Measurements from ENCODE around the gene KIAA1755.

KIAA1755 gene

DNA sequence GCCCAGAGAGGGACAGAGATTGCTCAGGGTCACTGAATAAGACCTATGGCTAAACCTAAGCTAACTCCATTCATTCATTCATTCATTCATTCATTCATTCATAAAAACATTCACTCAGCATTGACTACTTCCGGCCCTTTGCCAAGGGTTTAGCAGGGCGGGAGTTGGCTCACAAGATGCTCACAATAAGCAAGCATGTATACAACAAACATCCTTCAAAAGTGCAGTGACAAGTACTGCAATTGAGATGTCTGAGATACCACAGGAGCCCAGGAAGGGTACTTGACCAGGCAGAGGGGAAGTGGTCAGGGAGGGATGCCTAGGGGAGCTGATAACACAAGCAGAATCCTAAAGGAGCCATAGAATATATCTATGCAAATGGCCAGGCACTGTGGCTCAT lies 18.2 kb upstream of the KIAA1755 start:
- no peak for DNase-seq
- no peak for TF ChIP-seq GATA1 (IDR thresholded peaks at IDR 0.05; ENCODE audit: low read depth, low read length)
- no peak for TF ChIP-seq POLR2A (IDR thresholded peaks at IDR 0.05; ENCODE audit: low read length)

DNA sequence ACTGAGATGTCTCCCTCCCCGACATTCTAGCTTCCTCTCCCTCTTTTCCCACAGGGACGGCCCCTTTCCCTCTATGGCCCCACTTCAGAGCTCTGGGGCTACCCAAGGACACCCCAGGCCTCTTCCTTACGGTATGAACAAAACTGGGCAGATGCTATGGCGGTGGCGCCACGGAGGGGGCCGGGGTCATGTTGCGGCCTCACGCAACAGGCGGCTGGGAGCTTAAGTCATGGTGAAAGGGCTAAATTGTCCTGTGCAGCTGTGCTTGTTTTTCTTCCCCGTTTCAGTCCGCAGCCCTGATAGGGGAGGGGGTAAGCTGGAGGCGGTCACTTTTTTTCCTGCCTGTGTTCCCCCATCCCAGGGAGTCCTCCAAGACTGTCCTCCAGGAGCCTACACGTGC lies 17.6 kb upstream of the KIAA1755 start:
- no peak for TF ChIP-seq GATA1 (IDR thresholded peaks at IDR 0.05; ENCODE audit: low read depth, low read length)
- no peak for TF ChIP-seq POLR2A (IDR thresholded peaks at IDR 0.05; ENCODE audit: low read length)
- DNase-seq = no peak

DNA sequence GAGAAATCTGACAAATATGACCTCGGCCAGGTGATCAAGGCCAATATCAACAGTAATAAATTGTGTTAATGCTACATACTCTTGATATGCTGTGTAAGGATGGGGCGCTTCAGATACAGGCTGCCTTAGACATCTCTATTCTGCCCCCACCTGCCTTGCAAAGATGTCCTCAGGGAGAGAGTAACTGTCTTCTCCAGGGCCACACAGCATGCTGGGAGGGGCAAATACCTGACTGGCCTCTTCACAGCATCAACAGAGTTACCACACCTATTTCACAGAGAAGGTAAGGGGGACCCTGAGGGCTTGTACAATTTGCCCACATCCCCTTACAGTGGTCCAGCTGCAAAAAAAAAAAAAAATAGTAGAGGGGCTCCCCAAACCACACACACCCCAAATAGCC lies 17.2 kb upstream of the KIAA1755 start:
- DNase-seq = no peak
- TF ChIP-seq GATA1 (IDR thresholded peaks at IDR 0.05; ENCODE audit: low read depth, low read length) (no peak), POLR2A (IDR thresholded peaks at IDR 0.05; ENCODE audit: low read length) (no peak)

DNA sequence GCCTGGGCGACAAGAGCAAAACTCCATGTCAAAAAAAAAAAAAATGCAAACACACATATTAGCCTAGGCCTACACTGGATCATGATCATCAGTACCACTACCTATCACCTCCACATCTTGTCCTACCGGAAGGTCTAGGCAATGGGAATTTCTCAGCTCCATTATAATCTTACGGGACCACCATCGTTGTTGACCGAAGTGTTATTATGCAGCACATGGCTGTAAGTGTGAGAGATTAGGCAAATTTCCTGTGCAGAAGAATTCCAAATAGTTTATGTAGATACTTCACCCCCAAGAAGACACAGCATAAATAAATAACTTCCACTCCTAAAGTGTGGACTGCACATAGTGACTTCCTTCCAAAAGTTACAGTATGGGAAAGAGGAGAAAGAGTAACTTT lies 16.8 kb upstream of the KIAA1755 start:
- no peak for TF ChIP-seq POLR2A (IDR thresholded peaks at IDR 0.05; ENCODE audit: low read length)
- TF ChIP-seq GATA1 (IDR thresholded peaks at IDR 0.05; ENCODE audit: low read depth, low read length) = no peak
- DNase-seq = no peak

DNA sequence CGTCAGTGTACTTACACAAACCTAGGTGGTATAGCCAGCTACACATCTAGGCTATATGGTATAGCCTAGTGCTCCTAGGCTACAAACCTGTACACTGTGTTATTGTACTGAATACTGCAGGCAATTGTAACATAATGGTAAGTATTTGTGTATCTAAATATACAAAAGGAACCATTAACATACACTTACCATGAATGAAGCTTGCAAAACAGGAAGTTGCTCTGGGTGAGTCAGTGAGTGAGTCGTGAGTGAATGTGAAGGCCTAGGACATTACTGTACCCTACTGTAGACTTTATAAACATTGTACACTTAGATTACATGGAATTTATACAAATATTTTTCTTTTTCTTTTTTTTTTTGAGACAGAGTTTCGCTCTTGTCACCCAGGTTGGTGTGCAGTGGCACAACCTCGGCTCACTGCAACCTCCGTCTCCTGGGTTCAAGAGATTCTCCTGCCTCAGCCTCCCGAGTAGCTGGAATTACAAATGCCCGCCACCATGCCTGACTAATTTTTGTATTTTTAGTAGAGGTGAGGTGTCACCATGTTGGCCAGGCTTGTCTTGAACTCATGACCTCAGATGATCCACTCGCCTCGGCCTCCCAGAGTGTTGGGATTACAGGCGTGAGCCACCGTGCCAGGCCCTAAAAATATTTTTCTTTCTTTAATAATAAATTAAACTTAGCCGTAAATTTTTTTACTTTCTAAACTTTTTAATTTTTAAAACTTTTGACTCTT lies 15.4 kb upstream of the KIAA1755 start:
- no peak for TF ChIP-seq POLR2A (IDR thresholded peaks at IDR 0.05; ENCODE audit: low read length)
- no peak for TF ChIP-seq GATA1 (IDR thresholded peaks at IDR 0.05; ENCODE audit: low read depth, low read length)
- DNase-seq = no peak

DNA sequence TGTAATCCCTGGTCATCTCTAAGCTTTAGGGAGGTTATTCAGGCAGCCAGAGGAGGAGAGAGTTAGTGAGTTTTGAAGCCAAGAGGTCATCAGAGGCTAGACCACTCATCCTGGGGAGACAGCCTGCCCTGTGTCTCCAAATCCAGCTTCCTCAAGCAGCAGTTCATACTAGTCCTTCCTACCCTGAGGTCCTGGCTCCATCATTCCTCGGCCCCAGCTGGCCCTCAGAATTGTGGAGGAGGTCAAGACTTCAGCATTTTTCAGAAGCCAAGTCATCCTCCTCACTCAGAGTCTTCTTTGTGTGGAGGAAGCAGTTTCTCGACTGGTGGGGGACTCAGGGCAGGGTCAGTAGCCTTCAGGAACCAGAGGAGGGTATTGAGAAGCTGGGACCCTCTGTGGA lies 12.4 kb upstream of the KIAA1755 start:
- DNase-seq = no peak
- TF ChIP-seq GATA1 (IDR thresholded peaks at IDR 0.05; ENCODE audit: low read depth, low read length) (no peak), POLR2A (IDR thresholded peaks at IDR 0.05; ENCODE audit: low read length) (no peak)

DNA sequence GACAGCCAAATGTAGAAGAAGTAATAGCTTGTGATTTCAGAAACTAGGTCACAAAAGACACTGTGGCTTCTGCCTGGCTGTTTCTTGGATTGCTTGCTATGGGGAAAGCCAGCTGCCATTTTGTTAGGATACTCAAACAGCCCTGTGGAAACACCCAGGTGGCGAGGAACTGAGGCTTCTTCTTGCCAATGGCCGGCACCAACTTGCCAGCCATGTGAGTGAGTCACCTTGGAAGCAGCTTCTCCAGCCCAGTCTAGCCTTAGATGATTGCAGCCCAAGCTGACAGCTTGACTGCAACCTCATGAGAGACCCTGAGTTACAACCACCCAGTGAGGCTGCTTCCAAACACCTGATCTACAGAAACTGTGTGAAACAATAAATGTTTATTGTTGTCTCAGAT lies 11.9 kb upstream of the KIAA1755 start:
- no peak for DNase-seq
- TF ChIP-seq GATA1 (IDR thresholded peaks at IDR 0.05; ENCODE audit: low read depth, low read length) (no peak), POLR2A (IDR thresholded peaks at IDR 0.05; ENCODE audit: low read length) (no peak)

DNA sequence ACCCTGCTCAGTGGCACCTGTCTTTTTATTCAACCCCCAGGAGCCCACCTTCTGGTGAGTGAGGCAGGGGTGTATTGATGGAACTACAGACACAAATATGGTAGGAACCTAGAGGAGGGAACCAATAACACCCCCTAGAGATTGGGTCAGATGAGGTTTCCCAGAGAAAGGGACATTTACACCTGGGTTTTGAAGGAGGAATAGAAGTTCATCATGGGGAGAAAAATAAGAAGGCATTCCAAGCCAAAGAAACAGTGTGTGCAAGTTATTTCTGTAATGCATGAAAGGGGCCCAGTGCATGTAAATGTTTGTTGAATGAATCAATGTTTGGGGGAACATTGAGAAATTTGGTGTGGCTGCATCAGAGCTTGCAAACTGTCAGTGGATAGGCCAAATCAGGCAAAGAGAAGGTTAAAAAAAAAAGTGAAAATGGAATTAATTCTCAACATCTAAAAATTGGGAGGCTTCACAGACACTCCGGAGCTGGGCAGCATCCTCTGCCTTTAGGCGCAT lies 11.1 kb upstream of the KIAA1755 start:
- TF ChIP-seq POLR2A (IDR thresholded peaks at IDR 0.05; ENCODE audit: low read length) = no peak
- TF ChIP-seq GATA1 (IDR thresholded peaks at IDR 0.05; ENCODE audit: low read depth, low read length) = no peak
- no peak for DNase-seq

DNA sequence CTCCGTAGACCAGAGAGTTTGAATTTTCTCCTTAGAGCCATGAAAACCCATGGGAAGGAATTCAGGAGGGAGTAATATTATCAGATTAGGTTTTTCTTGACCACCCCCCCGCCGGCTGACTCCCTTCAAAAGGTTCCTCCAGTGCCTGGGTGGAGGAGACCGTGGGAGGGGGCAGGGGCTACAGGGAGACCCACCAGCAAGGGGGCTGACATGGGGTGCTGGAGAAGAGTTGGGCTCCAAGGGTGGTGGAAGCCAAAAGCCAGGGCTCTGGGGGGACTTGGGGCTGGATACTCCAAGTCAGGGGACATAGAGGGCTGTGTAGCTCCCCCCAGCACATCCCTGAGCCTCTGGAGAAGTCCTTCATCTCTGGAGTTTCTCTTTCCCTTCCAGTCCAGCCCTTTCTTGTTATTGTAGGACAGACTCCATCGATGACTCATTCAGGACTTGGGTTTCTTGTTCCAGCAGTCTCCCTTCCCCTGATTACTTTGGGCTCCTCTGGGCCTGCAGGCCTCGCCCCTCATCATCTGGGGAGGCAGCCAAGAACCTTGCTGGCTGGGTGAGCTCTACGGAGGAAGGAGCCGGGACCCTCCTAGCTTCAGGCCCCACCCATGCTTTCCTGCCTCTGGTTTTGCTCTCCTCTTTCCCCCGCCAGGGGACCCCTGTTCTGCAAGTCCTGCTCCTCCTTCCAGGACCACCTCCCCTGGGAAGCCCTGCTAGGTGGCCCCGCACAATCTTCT lies 10.5 kb upstream of the KIAA1755 start:
- DNase-seq = no peak
- no peak for TF ChIP-seq GATA1 (IDR thresholded peaks at IDR 0.05; ENCODE audit: low read depth, low read length)
- no peak for TF ChIP-seq POLR2A (IDR thresholded peaks at IDR 0.05; ENCODE audit: low read length)

DNA sequence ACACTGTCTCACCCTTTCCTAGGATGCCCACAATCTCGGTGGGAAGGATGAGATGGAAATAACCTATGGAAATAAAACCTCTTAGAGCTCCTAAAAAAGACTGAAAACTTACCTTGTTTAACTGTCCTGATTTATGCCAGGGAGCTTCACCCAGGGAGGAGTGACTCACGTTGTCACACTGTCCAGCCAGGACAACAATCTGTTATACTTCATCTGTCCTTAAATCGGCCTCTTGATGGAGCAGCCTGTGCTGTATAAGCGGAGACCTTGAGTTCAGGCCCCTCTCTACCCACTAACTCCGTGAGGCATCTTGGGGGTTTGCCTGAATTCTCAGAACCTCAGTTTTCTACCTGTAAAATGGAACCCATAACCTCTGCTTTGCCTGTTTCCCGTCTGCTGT lies 9.2 kb upstream of the KIAA1755 start:
- TF ChIP-seq POLR2A (IDR thresholded peaks at IDR 0.05; ENCODE audit: low read length) (no peak), GATA1 (IDR thresholded peaks at IDR 0.05; ENCODE audit: low read depth, low read length) (no peak)
- no peak for DNase-seq

DNA sequence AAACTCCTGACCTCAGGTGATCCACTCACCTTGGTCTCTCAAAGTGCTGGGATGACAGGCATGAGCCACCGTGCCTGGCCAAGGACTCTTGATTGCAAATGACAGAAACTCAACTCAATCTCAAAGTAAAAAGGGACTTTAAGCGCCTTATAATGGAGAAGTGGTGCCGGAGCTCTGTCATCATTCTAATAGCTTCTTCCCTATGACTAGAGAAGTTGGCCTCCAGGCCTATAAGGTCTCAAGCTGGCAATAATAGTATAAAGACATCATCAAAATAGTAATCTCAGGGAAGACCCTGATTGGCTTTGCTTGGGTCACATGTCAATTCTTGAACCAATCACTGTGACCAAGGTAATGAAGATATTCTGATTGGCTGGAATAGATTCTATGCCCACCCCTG lies 8.5 kb upstream of the KIAA1755 start:
- no peak for TF ChIP-seq POLR2A (IDR thresholded peaks at IDR 0.05; ENCODE audit: low read length)
- TF ChIP-seq GATA1 (IDR thresholded peaks at IDR 0.05; ENCODE audit: low read depth, low read length) = no peak
- no peak for DNase-seq

DNA sequence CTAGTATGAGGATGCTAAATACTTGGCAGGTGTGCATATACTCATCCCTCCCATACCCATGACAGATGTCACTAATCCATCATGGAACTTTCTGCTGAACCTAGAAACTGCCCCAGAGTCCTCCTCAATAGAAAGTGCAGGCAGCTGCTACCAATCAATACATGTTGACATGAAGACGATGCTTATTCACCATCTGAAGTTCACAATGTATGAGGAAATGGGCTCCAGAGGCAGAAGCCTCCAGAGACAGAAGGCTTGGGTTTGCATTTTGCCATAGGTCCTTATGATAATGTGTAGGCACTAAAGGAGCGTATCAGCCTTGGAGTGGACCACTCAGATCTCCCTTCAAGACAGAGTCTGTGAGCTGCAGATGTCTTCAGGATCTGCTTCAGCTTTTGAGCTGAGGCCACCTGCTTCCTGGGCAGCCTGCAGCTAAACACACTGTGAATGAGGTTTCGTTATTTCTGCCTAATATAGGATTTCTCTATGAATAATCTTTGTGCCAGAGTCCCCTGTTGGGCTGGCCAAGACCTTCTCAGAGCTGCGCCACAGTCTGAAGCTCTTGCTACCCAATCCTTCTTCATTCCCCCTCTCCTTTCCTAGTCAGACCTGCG lies 7.5 kb upstream of the KIAA1755 start:
- TF ChIP-seq POLR2A (IDR thresholded peaks at IDR 0.05; ENCODE audit: low read length) = no peak
- no peak for TF ChIP-seq GATA1 (IDR thresholded peaks at IDR 0.05; ENCODE audit: low read depth, low read length)

DNA sequence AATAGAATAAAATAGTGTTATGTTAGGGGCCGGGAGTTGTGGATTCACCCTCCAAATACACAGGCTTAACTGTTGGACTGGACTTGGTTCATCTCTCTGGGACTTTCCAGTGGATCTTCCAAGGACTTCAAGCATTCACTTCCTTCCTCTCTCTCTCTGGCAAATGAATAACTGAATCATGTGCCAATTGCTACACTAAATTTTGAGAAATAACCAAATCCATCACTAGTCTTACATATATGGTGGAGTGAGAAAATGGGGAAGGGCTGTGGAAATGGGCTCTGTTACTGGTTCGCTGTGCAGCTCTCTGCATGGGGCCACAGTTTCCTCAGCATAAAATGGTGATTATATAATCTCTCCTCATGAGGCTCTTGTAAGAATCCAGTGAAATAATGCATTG lies 6.8 kb upstream of the KIAA1755 start:
- no peak for DNase-seq

More for the DNA sequence above, 7.5 kb upstream of the KIAA1755 start:
- DNase-seq = no peak

DNA sequence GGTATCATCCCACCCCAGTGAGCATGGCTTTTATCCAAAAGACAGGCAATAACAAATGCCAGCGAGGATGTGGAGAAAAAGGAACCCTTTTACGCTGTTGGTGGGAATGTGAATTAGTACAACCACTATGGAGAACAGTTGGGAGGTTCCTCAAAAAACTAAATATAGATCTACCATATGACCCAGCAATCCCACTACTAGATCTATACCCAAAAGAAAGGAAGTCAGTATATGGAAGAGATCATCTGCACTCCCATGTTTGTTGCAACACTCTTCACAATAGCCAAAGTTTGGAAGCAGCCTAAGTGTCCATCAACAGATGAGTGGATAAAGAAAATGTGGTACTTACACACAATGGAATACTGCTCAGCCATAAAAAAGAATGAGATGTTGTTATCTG lies 5.9 kb upstream of the KIAA1755 start:
- no peak for TF ChIP-seq POLR2A (IDR thresholded peaks at IDR 0.05; ENCODE audit: low read length)
- no peak for DNase-seq

More for the DNA sequence above, 6.8 kb upstream of the KIAA1755 start:
- TF ChIP-seq POLR2A (IDR thresholded peaks at IDR 0.05; ENCODE audit: low read length) (no peak), GATA1 (IDR thresholded peaks at IDR 0.05; ENCODE audit: low read depth, low read length) (no peak)

Data from erythroblast (primary cell).